Tibial nerve (tissue), 3 donors: ENCODE data around the gene MXRA8.

Experiments
- CTCF ChIP-seq, 5 experiments: fragments of 200-600 bp in 3 of 5; fragments of 450-650 bp in 2 of 5; sonication (generic) in 3 of 5; IDR thresholded peaks; one replicate each; pipeline ENCODE4 v1.5.1; 2016 to 2019; ENCODE audit warnings: antibody characterized with exemption in 5 of 5, mild to moderate bottlenecking in 3 of 5, moderate library complexity in 2 of 5
- POLR2A ChIP-seq, 2 donors: fragments of 450-650 bp; IDR thresholded peaks; one replicate each; pipeline ENCODE4 v1.6.1; 2017; ENCODE audit warnings: antibody characterized with exemption in 2 of 2, mild to moderate bottlenecking in 2 of 2, moderate library complexity in 2 of 2

GRCh38 chr1:1335792-1336248 is 22.5 kb downstream of the MXRA8 start:
- TF ChIP-seq CTCF (IDR thresholded peaks at IDR 0.05) (no peak), POLR2A (IDR thresholded peaks at IDR 0.05) (no peak)
